ENCODE results near the gene DLK1.

Gene DLK1

DNA sequence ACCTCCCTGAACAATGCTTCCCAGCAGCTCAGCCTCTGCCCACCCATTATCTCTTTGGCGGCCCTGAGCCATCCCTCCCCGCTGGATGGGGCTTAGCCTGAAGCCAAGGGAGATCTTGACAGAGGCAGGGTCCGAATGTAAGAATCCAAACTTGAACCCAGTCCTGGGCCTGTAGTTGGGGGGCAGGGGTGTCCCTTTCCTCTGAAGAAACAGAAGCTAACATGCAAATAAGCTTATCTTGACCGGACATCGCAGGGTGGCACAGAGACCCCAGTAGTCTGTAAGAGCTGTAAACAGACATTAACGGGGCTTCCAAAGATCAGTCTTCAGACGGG, 6.0 kb downstream of the DLK1 start:
- Mint-ChIP-seq H3K36me3 (no peaks in the 10 kb centered on the region), H3K4me3 (no peak overlapping the region), H3K27ac (no peak overlapping the region), H3K9me3 (no peaks in the 10 kb centered on the region), H3K4me1 (peaks cover 6% of the 10 kb centered on the region)
- ATAC-seq (no peak), DNase-seq (ENCODE audit: low spot score in 2 of 2) (no peak)

DNA sequence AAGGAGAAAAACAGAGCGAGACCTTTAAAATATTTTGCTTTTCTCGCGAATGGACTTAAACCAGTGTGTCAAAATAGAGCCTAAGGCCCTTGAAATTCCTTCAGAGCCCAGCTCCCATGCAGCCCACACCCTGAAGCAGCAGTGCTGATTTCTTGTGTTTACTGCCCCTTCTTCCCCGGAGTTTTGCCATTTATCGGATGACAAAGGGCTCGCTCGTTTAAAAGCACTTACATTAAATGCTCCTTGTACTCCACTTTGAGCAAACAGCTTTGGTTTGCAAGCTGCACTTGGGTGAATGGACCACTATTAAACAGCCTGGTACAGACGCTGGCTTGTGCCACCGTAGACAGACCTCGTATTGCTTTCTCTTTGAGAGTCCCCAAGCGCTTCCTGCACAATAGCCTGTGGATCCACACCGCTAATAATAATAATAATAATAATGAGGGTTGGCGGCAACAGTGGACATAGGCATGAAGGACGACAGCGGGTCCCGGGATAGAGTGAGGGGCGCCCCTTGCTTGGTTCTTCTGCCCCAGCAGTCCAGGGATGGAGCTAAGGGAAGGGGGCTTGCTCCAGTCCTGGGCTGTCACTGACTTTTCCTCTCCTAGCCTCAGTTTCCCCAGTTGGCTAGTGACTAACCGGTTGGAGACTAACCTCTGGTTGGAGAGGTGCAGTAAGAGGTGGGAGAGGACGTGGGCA, 6.6 kb downstream of the DLK1 start:
- Mint-ChIP-seq H3K4me1 (peaks cover 6% of the 10 kb centered on the region), H3K4me3 (no peak overlapping the region), H3K36me3 (no peaks in the 10 kb centered on the region), H3K27ac (no peak overlapping the region), H3K9me3 (no peaks in the 10 kb centered on the region)
- ATAC-seq (no peak), DNase-seq (ENCODE audit: low spot score in 2 of 2) (no peak)

DNA sequence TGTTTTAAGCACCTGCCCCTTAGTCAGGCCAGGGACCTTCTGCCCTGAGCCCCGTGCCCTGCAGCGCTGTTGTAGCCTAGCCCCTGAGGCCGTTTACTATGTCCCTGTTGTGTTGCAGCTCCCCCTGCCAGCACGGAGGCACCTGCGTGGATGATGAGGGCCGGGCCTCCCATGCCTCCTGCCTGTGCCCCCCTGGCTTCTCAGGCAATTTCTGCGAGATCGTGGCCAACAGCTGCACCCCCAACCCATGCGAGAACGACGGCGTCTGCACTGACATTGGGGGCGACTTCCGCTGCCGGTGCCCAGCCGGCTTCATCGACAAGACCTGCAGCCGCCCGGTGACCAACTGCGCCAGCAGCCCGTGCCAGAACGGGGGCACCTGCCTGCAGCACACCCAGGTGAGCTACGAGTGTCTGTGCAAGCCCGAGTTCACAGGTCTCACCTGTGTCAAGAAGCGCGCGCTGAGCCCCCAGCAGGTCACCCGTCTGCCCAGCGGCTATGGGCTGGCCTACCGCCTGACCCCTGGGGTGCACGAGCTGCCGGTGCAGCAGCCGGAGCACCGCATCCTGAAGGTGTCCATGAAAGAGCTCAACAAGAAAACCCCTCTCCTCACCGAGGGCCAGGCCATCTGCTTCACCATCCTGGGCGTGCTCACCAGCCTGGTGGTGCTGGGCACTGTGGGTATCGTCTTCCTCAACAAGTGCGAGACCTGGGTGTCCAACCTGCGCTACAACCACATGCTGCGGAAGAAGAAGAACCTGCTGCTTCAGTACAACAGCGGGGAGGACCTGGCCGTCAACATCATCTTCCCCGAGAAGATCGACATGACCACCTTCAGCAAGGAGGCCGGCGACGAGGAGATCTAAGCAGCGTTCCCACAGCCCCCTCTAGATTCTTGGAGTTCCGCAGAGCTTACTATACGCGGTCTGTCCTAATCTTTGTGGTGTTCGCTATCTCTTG, 7.6 kb downstream of the DLK1 start:
- ATAC-seq = no peak
- H3K27ac Mint-ChIP-seq = no peak overlapping the region
- H3K4me1 Mint-ChIP-seq = no peaks in the 10 kb centered on the region
- H3K9me3 Mint-ChIP-seq = no peaks in the 10 kb centered on the region
- H3K36me3 Mint-ChIP-seq = no peaks in the 10 kb centered on the region
- DNase-seq (ENCODE audit: low spot score in 2 of 2) = no peak
- H3K4me3 Mint-ChIP-seq = no peak overlapping the region

DNA sequence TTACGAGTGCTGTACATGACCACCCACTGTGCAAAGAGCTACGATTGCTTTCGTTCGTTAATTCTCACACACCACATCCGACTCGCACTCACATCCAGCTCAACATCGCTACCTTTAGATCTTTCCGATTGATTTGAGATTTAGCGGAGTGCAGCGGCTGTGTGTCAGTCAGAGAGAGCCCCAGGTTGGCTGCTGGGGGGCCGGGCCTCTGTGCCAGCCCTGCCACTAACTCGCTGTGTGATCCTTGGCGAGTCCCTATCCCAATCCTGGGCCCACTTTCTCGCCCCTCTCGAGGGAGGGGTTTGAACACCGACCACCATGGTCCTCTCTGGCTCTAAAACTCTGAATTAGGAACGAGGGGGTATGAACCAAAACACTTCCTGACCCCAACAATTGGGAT, 8.6 kb downstream of the DLK1 start:
- Mint-ChIP-seq H3K36me3 (no peaks in the 10 kb centered on the region), H3K9me3 (no peaks in the 10 kb centered on the region), H3K4me3 (no peak overlapping the region), H3K4me1 (no peaks in the 10 kb centered on the region), H3K27ac (no peak overlapping the region)
- no peak for ATAC-seq
- DNase-seq (ENCODE audit: low spot score in 2 of 2) = no peak

DNA sequence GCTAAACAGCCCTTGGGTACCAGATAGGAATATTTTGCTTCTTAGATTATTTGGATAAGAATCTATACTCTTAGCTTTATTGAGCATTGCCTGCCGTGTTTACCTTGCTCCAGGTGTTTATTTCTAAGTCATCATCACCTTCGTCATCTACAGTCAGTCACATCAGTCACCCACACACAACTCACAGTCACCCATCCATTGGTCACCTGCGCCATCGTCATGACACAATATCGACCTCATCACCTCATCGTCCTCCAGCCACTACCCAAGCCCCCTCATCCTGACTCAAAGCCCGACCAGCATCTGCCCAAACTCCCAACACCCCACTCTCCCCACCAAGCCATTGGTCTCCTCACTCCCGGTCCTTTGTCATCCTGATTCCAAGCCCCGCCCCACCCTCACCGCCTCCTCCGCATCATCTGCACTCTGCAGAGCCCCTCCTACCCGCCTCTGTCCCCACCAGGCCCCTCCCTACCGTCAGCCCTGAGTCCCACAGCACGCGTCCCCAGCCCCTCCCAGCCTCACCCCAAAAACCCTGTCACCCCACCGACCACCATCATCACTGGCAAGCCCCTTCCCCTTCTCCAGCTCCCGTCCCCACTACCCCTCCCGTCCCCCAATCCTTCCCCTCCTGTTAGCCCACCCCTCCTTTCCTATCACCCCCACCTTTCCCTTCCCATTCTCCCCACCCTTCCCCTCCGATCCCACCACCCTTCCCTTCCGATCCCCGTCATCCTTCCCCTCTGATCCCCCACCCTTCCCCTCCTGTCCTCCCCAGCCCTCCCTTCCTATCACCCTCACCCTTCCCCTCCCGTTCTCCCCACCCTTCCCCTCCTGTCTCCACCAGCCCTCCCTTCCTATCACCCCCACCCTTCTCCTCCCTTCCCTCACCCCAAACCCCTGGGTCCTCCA, 9.8 kb downstream of the DLK1 start:
- H3K27ac Mint-ChIP-seq = no peak overlapping the region
- ATAC-seq (no peak), DNase-seq (ENCODE audit: low spot score in 2 of 2) (no peak)
- no peak overlapping the region for H3K4me3 Mint-ChIP-seq
- H3K36me3 Mint-ChIP-seq = no peaks in the 10 kb centered on the region
- no peaks in the 10 kb centered on the region for H3K4me1 Mint-ChIP-seq
- no peaks in the 10 kb centered on the region for H3K9me3 Mint-ChIP-seq

DNA sequence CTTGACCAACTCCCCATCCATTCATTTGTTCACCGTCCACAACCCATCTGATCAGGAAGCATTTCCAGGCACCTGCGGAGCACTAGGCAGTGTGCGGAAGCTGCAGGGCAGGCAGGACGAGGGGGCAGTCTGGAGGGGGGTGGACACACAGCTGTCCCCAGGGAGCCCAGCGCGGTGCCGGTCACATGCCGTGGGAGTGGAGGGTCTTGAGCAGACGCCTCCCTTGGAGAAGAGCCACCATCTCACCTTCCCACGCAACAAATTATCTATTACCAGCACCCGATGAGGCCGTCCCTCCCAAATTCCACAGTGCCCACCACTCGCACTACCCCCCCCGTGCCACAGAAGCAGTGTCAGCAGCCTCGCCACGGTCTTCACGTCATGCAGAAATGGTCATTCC, 10.8 kb downstream of the DLK1 start:
- no peaks in the 10 kb centered on the region for H3K4me1 Mint-ChIP-seq
- DNase-seq (ENCODE audit: low spot score in 2 of 2) (no peak), ATAC-seq (no peak)
- H3K4me3 Mint-ChIP-seq = no peak overlapping the region
- no peak overlapping the region for H3K27ac Mint-ChIP-seq
- H3K9me3 Mint-ChIP-seq = no peaks in the 10 kb centered on the region
- no peaks in the 10 kb centered on the region for H3K36me3 Mint-ChIP-seq

DNA sequence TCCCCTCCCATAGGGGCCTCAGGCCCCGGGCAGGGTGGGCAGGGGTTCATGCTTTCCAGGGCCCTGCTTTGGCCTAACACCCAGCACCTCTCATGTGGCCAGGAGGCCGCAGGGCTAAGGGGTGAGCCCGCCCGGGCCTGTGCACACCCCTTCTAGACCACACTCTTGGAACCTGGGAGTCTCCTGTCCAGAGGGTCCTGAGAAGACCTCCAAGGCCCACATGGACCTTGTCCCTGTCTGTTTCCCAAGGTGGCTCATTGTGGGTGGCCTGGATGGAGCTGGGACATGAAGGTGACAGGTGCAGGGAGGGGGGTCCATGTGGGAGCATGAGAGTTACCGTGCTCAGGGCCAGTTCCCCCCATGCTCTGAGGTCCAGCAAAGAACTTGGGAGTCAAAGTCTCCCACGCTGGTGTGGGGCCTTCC, 11.6 kb downstream of the DLK1 start:
- DNase-seq (ENCODE audit: low spot score in 2 of 2) = no peak
- no peak overlapping the region for H3K27ac Mint-ChIP-seq
- no peak for ATAC-seq
- H3K36me3 Mint-ChIP-seq = no peaks in the 10 kb centered on the region
- no peak overlapping the region for H3K4me3 Mint-ChIP-seq
- no peaks in the 10 kb centered on the region for H3K4me1 Mint-ChIP-seq
- no peaks in the 10 kb centered on the region for H3K9me3 Mint-ChIP-seq

DNA sequence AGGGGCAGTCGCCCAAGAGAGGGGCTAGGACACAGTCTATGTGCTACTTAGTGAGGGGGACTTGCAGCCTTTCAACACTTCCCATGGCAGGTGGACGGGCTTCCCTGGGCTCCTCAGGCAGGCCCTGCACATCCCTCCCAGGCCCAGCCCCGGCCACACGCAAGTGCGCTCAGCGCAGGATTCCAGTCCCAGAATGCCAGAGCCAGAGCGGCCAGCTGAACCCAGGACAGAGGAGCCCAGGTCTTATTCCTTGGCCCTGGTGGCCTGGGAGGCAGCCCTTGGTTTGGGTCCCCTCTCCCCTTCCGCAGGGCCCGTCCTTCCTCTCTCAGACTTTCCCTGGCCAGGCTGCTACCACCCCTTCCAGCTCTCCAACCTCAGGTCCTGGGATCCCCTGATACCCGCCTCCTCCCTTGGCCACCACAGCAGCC, 12.0 kb downstream of the DLK1 start:
- DNase-seq (ENCODE audit: low spot score in 2 of 2) (no peak), ATAC-seq (peak; percentile 22)
- no peak overlapping the region for H3K4me3 Mint-ChIP-seq
- no peaks in the 10 kb centered on the region for H3K9me3 Mint-ChIP-seq
- H3K36me3 Mint-ChIP-seq = no peaks in the 10 kb centered on the region
- no peaks in the 10 kb centered on the region for H3K4me1 Mint-ChIP-seq
- H3K27ac Mint-ChIP-seq = no peak overlapping the region

DNA sequence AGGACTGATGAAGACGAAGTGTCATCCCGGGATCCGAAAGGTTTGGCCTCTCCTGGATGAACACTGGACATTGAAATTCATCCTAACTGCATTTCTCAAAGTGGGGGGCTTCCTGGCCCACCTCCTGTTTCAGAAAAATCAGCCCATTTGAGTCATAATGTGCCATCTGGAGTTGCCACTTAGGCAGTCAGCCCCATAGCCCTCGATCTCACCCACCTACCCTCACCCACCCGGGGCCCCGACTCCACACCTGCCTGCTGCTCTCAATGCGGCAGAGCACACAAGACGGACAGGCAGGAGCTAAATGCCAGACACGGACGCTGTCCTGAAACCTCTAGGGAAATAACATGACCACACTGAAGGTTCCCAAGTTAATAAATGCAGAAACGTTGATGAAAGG, 12.6 kb downstream of the DLK1 start:
- Mint-ChIP-seq H3K9me3 (no peaks in the 10 kb centered on the region), H3K4me3 (no peak overlapping the region), H3K36me3 (no peaks in the 10 kb centered on the region), H3K4me1 (no peaks in the 10 kb centered on the region), H3K27ac (no peak overlapping the region)
- ATAC-seq = no peak
- DNase-seq (ENCODE audit: low spot score in 2 of 2) = no peak

DNA sequence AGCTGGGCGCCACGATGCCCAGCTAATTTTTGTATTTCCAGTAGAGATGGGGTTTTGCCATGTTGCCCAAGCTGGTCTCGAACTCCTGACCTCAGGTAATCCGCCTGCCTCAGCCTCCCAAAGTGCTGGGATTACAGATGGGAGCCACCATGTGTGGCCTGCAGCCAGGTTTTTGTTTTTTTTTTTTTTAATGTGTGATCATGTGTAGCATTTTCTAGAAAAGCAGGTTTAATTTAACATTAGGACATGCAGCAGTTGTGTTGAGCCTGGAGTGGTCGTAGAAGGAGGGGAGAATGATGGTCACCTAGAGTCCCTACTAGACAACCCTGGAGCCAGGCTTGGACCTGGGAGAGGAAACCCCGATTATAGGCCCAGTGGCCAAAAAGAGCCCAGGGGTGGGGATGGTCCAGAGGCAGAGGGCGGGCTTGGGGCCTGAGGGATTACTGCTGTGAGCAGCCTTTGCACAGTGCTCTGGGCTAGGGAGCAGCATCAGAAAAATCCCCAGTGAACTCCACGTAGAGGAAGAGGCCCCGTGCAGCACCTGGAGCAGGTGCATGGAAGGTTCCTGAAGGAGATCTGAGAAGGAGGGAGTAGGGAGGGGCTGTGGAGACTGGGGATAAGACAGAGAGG, 13.6 kb downstream of the DLK1 start:
- Mint-ChIP-seq H3K4me3 (no peak overlapping the region), H3K27ac (no peak overlapping the region), H3K9me3 (no peaks in the 10 kb centered on the region), H3K4me1 (no peaks in the 10 kb centered on the region), H3K36me3 (no peaks in the 10 kb centered on the region)
- DNase-seq (ENCODE audit: low spot score in 2 of 2) = no peak
- no peak for ATAC-seq

DNA sequence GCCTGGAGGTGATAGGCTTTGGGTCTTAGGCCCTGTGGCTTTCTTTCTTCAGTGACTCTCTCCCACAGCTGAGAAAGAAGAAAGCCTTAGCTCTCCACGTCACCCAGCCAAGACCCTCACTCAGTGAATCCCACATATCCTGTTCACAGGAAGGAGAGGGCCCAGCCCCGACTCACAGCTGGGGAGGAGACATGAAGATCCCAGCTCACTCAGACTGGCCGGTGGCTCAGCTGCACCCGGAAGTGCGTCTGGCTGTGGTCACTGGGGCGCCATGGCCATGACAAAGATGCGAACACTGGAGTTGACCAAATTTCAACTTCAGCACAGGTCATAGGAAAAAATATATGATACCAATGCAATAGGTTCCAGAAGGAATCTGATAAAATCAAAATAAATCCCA, 14.2 kb downstream of the DLK1 start:
- Mint-ChIP-seq H3K4me1 (no peaks in the 10 kb centered on the region), H3K4me3 (no peak overlapping the region), H3K36me3 (no peaks in the 10 kb centered on the region), H3K9me3 (no peaks in the 10 kb centered on the region), H3K27ac (no peak overlapping the region)
- DNase-seq (ENCODE audit: low spot score in 2 of 2) (no peak), ATAC-seq (no peak)

DNA sequence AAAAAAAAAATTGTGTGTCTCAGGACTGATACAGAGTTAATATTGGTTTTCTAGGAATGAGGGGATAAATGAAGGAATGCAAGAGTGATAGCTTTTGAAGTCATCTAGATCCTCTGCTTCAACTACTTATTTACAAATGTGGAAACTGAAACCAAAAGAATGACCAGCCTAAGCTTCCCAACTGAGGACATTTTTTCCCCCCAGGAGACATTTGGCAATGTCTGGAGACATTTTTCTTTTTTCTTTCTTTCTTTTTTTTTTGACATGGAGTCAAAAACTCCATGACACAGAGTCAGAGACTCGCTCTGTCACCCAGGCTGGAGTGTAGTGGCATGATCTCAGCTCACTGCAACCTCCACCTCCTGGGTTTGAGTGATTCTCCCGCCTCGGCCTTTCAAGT, 15.3 kb downstream of the DLK1 start:
- H3K4me1 Mint-ChIP-seq = no peaks in the 10 kb centered on the region
- ATAC-seq (no peak), DNase-seq (ENCODE audit: low spot score in 2 of 2) (no peak)
- H3K9me3 Mint-ChIP-seq = no peaks in the 10 kb centered on the region
- H3K4me3 Mint-ChIP-seq = no peak overlapping the region
- H3K36me3 Mint-ChIP-seq = no peaks in the 10 kb centered on the region
- H3K27ac Mint-ChIP-seq = no peak overlapping the region

DNA sequence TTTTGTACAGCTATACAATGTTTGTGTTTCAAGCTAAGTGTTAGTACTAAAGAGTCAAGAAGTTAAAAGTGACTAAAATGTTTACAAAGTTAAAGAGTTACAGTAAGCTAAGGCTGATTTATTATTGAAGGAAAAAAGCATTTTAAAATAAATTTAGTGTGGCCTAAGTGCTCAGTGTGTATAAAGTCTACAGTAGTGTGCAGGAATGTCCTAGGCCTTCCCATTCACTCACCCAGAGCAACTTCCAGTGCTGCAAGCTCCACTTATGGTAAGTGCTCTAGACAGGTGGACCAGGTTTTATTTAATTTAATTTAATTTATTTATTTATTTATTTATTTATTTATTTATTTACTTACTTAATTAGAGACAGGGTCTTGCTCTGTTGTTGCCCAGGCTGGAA, 19.6 kb downstream of the DLK1 start:
- H3K9me3 Mint-ChIP-seq = no peaks in the 10 kb centered on the region
- no peaks in the 10 kb centered on the region for H3K36me3 Mint-ChIP-seq
- no peaks in the 10 kb centered on the region for H3K4me1 Mint-ChIP-seq
- no peak overlapping the region for H3K4me3 Mint-ChIP-seq
- no peak for ATAC-seq
- no peak overlapping the region for H3K27ac Mint-ChIP-seq
- DNase-seq (ENCODE audit: low spot score in 2 of 2) = no peak

DNA sequence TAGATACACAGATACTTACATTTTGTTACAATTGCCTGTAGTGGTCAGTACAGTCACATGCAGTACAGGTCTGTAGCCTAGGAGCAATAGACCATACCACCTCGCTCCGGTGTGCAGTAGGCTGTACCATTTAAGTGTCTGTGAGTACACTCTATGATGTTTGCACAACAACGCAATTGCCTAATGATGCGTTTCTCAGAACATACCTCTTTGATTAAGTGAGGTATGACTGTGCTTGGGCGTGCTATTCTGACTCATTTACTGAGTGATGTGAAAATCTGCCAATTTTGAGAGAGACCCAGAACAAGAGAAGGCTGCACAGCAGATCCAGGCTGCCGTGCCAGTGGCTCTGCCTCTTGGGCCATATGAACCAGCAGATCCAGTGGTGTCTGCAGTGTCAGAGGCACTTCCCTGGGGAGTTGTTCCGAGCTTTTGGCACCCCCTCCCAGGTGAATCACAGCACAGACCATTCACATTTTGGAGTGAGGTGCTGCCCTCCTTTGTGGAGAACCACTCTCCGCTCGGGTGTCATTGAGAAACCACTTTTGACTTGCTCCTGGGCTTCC, 20.4 kb downstream of the DLK1 start:
- Mint-ChIP-seq H3K27ac (no peak overlapping the region), H3K4me1 (no peaks in the 10 kb centered on the region), H3K9me3 (no peaks in the 10 kb centered on the region), H3K36me3 (no peaks in the 10 kb centered on the region), H3K4me3 (no peak overlapping the region)
- DNase-seq (ENCODE audit: low spot score in 2 of 2) (no peak), ATAC-seq (peak; percentile 69)

DNA sequence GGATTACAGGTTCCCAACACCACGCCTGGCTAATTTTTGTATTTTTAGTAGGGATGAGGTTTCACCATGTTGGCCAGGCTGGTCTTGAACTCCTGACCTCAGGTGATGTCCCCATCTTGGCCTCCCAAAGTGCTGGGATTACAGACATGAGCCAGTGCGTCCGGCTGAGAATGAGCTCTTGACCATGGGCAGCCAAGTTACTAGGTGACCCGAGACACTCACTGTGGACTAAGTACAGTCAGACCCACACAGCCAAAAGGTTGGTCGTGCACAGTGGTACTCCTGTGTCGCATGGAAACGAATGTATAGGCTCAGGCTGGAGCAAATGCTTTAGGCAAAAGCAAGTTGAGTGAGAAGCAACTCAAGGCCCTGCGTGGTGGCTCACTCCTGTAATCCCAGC, 21.0 kb downstream of the DLK1 start:
- Mint-ChIP-seq H3K36me3 (no peaks in the 10 kb centered on the region), H3K4me3 (no peak overlapping the region)

More for the DNA sequence above, 21.0 kb downstream of the DLK1 start:
- no peak for DNase-seq (ENCODE audit: low spot score in 2 of 2)
- Mint-ChIP-seq H3K9me3 (no peaks in the 10 kb centered on the region), H3K27ac (no peak overlapping the region), H3K4me1 (no peaks in the 10 kb centered on the region)
- ATAC-seq = no peak
